K562 (cell line): Measurements from ENCODE around the gene SRBD1. TPM values are rescaled to one million over a fixed set of nuclear protein-coding genes. Genes with fewer than 3 reads are reported as not detected.

Experiments
- ATAC-seq: fragments of 200-7000 bp; cut with Tn5 transposase; 3 replicates; pipeline ENCODE4 v1.9.1; 2020; ENCODE audit warnings: moderate library complexity
- BruUV-seq: library from RNA; stranded (reverse); fragments of 400-500 nt; replicated peaks from 2 replicates; lab custom pipeline; 2021; lab: Mats Ljungman, UMichigan
- CTCF ChIA-PET: fragments of 300-600 bp; formaldehyde crosslinking; extraction: SDS; loops from one replicate; lab custom pipeline; 2021; ENCODE audit warnings: low intra/inter-chr PET ratio; lab: Yijun Ruan, JAX
- POLR2A ChIA-PET: fragments of 300-600, 350-650 bp; sonication (Branson Sonifier 250); formaldehyde crosslinking; extraction: SDS; loops from one replicate; lab custom pipeline; 2021; ENCODE audit warnings: antibody characterized with exemption, inconsistent platforms; lab: Yijun Ruan, JAX
- DNase-seq, 4 experiments: peaks; one replicate each; pipeline versions ENCODE4 v3.0.0 to v3.0.0-alpha.2; 2011 to 2018; ENCODE audit warnings: low spot score in 3 of 4, mixed read lengths in 3 of 4; ENCODE audit errors: extremely low read depth in 1 of 4
- FAIRE-seq: peaks from 2 replicates; lab custom pipeline; 2011; peaks lifted over from hg19 to GRCh38; lab: Jason Lieb, UNC
- H2AFZ ChIP-seq: 2 replicates; pipeline ENCODE4 v1.6.0; 2011; ENCODE audit warnings: low read depth, low read length, control low read depth, inconsistent platforms
- H3K27ac ChIP-seq: fragments of 200-600 bp; 3 replicates; pipeline ENCODE4 v1.8.0; 2011; ENCODE audit warnings: low read depth, mild to moderate bottlenecking, control low read depth, inconsistent platforms, low read length, moderate library complexity, mixed read lengths; ENCODE audit errors: extremely low read depth
- H3K27me3 ChIP-seq, 2 experiments: fragments of 300-600 bp in 1 of 2; 2 replicates in 1 of 2; 3 replicates in 1 of 2; pipeline versions ENCODE4 v1.6.0 to v1.8.0; 2011; ENCODE audit warnings: inconsistent platforms in 2 of 2, low read length in 2 of 2, mild to moderate bottlenecking in 1 of 2, mixed read lengths in 1 of 2, moderate library complexity in 1 of 2; ENCODE audit not compliant: control insufficient read depth in 2 of 2, insufficient read depth in 2 of 2
- H3K36me3 ChIP-seq: fragments of 300-600 bp; 3 replicates; pipeline ENCODE4 v1.8.0; 2011; ENCODE audit warnings: mild to moderate bottlenecking, low read length, inconsistent platforms; ENCODE audit not compliant: control insufficient read depth, insufficient read depth
- H3K4me1 ChIP-seq, 2 experiments: fragments of 200-600 bp in 1 of 2; replicated peaks in 1 of 2; 2 replicates in 1 of 2; 3 replicates in 1 of 2; pipeline versions ENCODE4 v1.5.1 to v1.8.0; 2011; ENCODE audit warnings: inconsistent platforms in 2 of 2, low read length in 2 of 2, mild to moderate bottlenecking in 1 of 2, mixed read lengths in 1 of 2, moderate library complexity in 1 of 2; ENCODE audit not compliant: control insufficient read depth in 2 of 2, insufficient read depth in 2 of 2
- H3K4me2 ChIP-seq: 2 replicates; pipeline ENCODE4 v1.6.1; 2011; ENCODE audit warnings: low read length, control low read depth, inconsistent platforms, mixed read lengths; ENCODE audit not compliant: insufficient read depth
- H3K4me3 ChIP-seq: fragments of 200-600 bp; sonication (generic), shearing (Covaris generic); 2 replicates; pipeline ENCODE4 v1.5.1; 2016; ENCODE audit warnings: control low read depth, inconsistent platforms
- H3K79me2 ChIP-seq: fragments of 200-600 bp; 3 replicates; pipeline ENCODE4 v1.8.0; 2011; ENCODE audit warnings: low read length, inconsistent platforms; ENCODE audit not compliant: control insufficient read depth, insufficient read depth
- H3K9ac ChIP-seq, 2 experiments: 2 replicates each; pipeline versions ENCODE4 v1.6.0 to v1.6.1; 2011; ENCODE audit warnings: low read depth in 2 of 2, low read length in 2 of 2, control low read depth in 1 of 2, inconsistent platforms in 1 of 2, mild to moderate bottlenecking in 1 of 2, mixed read lengths in 1 of 2; ENCODE audit not compliant: insufficient read depth in 1 of 2
- H3K9me1 ChIP-seq: one replicate; pipeline ENCODE4 v1.6.0; 2011; ENCODE audit warnings: inconsistent platforms, mild to moderate bottlenecking, low read length, moderate library complexity; ENCODE audit not compliant: control insufficient read depth, insufficient read depth
- H3K9me3 ChIP-seq: replicated peaks from 2 replicates; pipeline ENCODE4 v1.5.1; 2011; ENCODE audit warnings: low read depth, low read length, inconsistent platforms; ENCODE audit not compliant: control insufficient read depth, insufficient read depth
- H4K20me1 ChIP-seq: replicated peaks from 2 replicates; pipeline ENCODE4 v1.6.1; 2011; ENCODE audit warnings: low read length, inconsistent platforms, mixed read lengths; ENCODE audit not compliant: control insufficient read depth, insufficient read depth
- BHLHE40 ChIP-seq: IDR thresholded peaks from 2 replicates; pipeline ENCODE4 v1.6.1; 2011; ENCODE audit warnings: low read length, improper control_type of control experiment
- CREB3L1 ChIP-seq: fragments of 450-650 bp; IDR thresholded peaks from 2 replicates; pipeline ENCODE4 v1.6.1; 2014; ENCODE audit warnings: low read depth, mild to moderate bottlenecking, moderate library complexity, borderline replicate concordance
- DLX4 ChIP-seq: fragments of 250-450 bp; sonication (Bioruptor Pico); IDR thresholded peaks from 2 replicates; pipeline ENCODE4 v1.6.1; 2021; ENCODE audit warnings: mild to moderate bottlenecking
- GTF2A2 ChIP-seq: IDR thresholded peaks from 2 replicates; pipeline ENCODE4 v1.6.1; 2016; ENCODE audit warnings: mild to moderate bottlenecking, missing genetic modification characterization, missing compliant biosample characterization
- JUND ChIP-seq, 2 experiments: IDR thresholded peaks; 2 replicates in 1 of 2; 3 replicates in 1 of 2; pipeline ENCODE4 v1.6.1; 2011; ENCODE audit warnings: borderline replicate concordance in 2 of 2, low read depth in 2 of 2, low read length in 2 of 2, improper control_type of control experiment in 1 of 2, missing biosample characterization in 1 of 2, missing genetic modification characterization in 1 of 2, missing genetic modification reagents in 1 of 2
- KDM2B ChIP-seq: fragments of 250-450 bp; sonication (Bioruptor Pico); IDR thresholded peaks from 2 replicates; pipeline ENCODE4 v1.8.0; 2021; ENCODE audit warnings: mild to moderate bottlenecking, moderate library complexity
- MEF2D ChIP-seq: conservative IDR thresholded peaks from 2 replicates; pipeline ENCODE4 v1.6.1; 2016; ENCODE audit warnings: low read depth, missing genetic modification characterization, missing compliant biosample characterization
- NFIX ChIP-seq: fragments of 250-450 bp; sonication (Bioruptor Pico); IDR thresholded peaks from 2 replicates; pipeline ENCODE4 v1.4.0; 2020; ENCODE audit warnings: low read depth, mild to moderate bottlenecking, moderate library complexity
- NUFIP1 ChIP-seq: fragments of 450-650 bp; IDR thresholded peaks from 2 replicates; pipeline ENCODE4 v1.6.1; 2018; ENCODE audit not compliant: partially characterized antibody
- PCBP1 ChIP-seq: fragments of 200-400 bp; formaldehyde crosslinking; IDR thresholded peaks from 2 replicates; pipeline ENCODE4 v1.6.1; 2018; ENCODE audit warnings: mild to moderate bottlenecking, low read depth, low read length; ENCODE audit not compliant: poor library complexity, severe bottlenecking
- SMARCC2 ChIP-seq: fragments of 450-650 bp; IDR thresholded peaks from 2 replicates; pipeline ENCODE4 v1.6.1; 2017; ENCODE audit warnings: antibody characterized with exemption, moderate library complexity, mild to moderate bottlenecking, low read depth
- SNAPC5 ChIP-seq: fragments of 250-450 bp; sonication (Bioruptor Pico); IDR thresholded peaks from 2 replicates; pipeline ENCODE4 v1.8.0; 2021; ENCODE audit warnings: moderate library complexity, mild to moderate bottlenecking, inconsistent platforms
- THRAP3 ChIP-seq: fragments of 450-650 bp; IDR thresholded peaks from 2 replicates; pipeline ENCODE4 v1.6.1; 2016; ENCODE audit warnings: mild to moderate bottlenecking, inconsistent platforms, borderline replicate concordance
- ZBTB9 ChIP-seq: fragments of 450-650 bp; formaldehyde crosslinking; IDR thresholded peaks from 2 replicates; pipeline ENCODE4 v1.4.0; 2020; ENCODE audit warnings: mild to moderate bottlenecking, moderate library complexity
- ZFP1 ChIP-seq: fragments of 450-650 bp; formaldehyde crosslinking; IDR thresholded peaks from 2 replicates; pipeline ENCODE4 v1.4.0; 2020; ENCODE audit warnings: mild to moderate bottlenecking, mixed read lengths
- ZNF217 ChIP-seq: sonication (generic); formaldehyde crosslinking; IDR thresholded peaks from 2 replicates; pipeline ENCODE4 v1.8.0; 2022; ENCODE audit warnings: mild to moderate bottlenecking, missing genetic modification reagents
- ZNF57 ChIP-seq: fragments of 450-650 bp; formaldehyde crosslinking; IDR thresholded peaks from 2 replicates; pipeline ENCODE4 v1.4.0; 2020; ENCODE audit warnings: mild to moderate bottlenecking, moderate library complexity
- ZNF707 ChIP-seq: fragments of 250-450 bp; sonication (Bioruptor Pico); conservative IDR thresholded peaks from 2 replicates; pipeline ENCODE4 v1.8.0; 2022; ENCODE audit warnings: inconsistent platforms, mild to moderate bottlenecking, moderate library complexity
- ZNF785 ChIP-seq: fragments of 250-450 bp; sonication (Bioruptor Pico); IDR thresholded peaks from 2 replicates; pipeline ENCODE4 v1.4.0; 2020; ENCODE audit warnings: mild to moderate bottlenecking
- ZZZ3 ChIP-seq: fragments of 450-650 bp; IDR thresholded peaks from 2 replicates; pipeline ENCODE4 v1.6.1; 2016; ENCODE audit warnings: antibody characterized with exemption, mild to moderate bottlenecking, moderate library complexity
- WGBS: fragments of 100-300 bp; shearing (Covaris generic); methylation state at CpG from one replicate; pipeline ENCODE4 v1.1.6; 2016; ENCODE audit warnings: low coverage, mixed read lengths; ENCODE audit not compliant: insufficient coverage; ENCODE audit errors: missing lambda C conversion rate; 5-methylcytosine and 5-hydroxymethylcytosine counted together
- in situ Hi-C: fragments of 300-500 bp; cut with MboI; formaldehyde crosslinking; loops from 4 replicates; pipeline ENCODE4 v1.15.0; 2018; ENCODE audit warnings: inconsistent platforms, mixed read lengths
- intact Hi-C: fragments of 100-400 bp; cut with micrococcal nuclease; formaldehyde crosslinking; loops from 2 replicates; pipeline ENCODE4 v1.14.2; 2022
- polyA plus RNA-seq, 8 experiments: library from polyadenylated mRNA; depleted of rRNA in 4 of 8; stranded (reverse) in 5 of 8; unstranded in 3 of 8; fragments of >200 nt; fragmentation: Nextera tagmentation in 2 of 8; fragmentation: Illumina TruSeq in 1 of 8; extraction: Ambion mirVana in 2 of 8; extraction: Trizol in 1 of 8; gene quantifications; 2 replicates each; pipeline versions ENCODE4 v1.2.1 to v1.2.3, GENCODE V29; 2011 to 2014; ENCODE audit warnings: inconsistent platforms in 1 of 8, missing spikeins in 1 of 8
- total RNA-seq, 7 experiments: library from RNA; depleted of rRNA in 6 of 7; stranded (reverse); fragments of >200 nt in 6 of 7; fragmentation: Illumina TruSeq in 2 of 7; extraction: Trizol in 2 of 7; gene quantifications; 2 replicates each; pipeline versions ENCODE4 v1.2.1 to v1.2.3, GENCODE V29; 2011 to 2021; ENCODE audit warnings: low replicate concordance in 1 of 7

The SRBD1 gene
- total and polyA plus RNA-seq, 9 of the 15 experiments (the other 6 are each of a cell fraction or from before 2014, with no cell fraction given) = 6.9 to 23.2 (median 14.7) TPM

- TF ChIP-seq THRAP3 (no peak), NUFIP1 (no peak)
Observed at GRCh38 chr2:45497355-45497754, 113.7 kb downstream of the SRBD1 start (continued).

GRCh38 chr2:45496869-45497268 lies 114.2 kb downstream of the SRBD1 start:
- Histone ChIP-seq H3K4me3 (no peak overlapping the region), H3K9ac (no peak overlapping the region), H3K4me1 (no peaks in the 10 kb centered on the region), H3K36me3 (no peaks in the 10 kb centered on the region), H3K79me2 (no peaks in the 10 kb centered on the region), H3K27me3 (no peaks in the 10 kb centered on the region), H4K20me1 (no peaks in the 10 kb centered on the region; the same call in 1 of the 2 replicates), H3K27ac (no peak overlapping the region), H3K9me1 (no peaks in the 10 kb centered on the region), H3K4me2 (no peak overlapping the region), H2AFZ (no peak overlapping the region), H3K9me3 (no peaks in the 10 kb centered on the region)
- intact Hi-C loops (loop anchor here (10.0 kb wide), 1 partner anchor 162 kb away; no protein-coding TSS in a partner anchor), in situ Hi-C loops (no loop called here)
- no TSS peak for BruUV-seq
- DNase-seq (no peak), ATAC-seq (peak; percentile 47), FAIRE-seq (no peak)
- ChIA-PET POLR2A (interaction anchor here (1.2 kb wide), 1 partner anchor 32 kb away, joined by 4 read pairs; no protein-coding TSS in a partner anchor), CTCF (no interaction called here)
- 3% methylated on average over 2 of the region's 2 CpGs for WGBS
- TF ChIP-seq ZNF57 (no peak), BHLHE40 (no peak), ZBTB9 (CRISPR knock-in tag) (no peak), JUND (IDR thresholded peaks at IDR 0.05; ENCODE audit: borderline replicate concordance, low read depth, low read length) (no peak), JUND (tag; IDR thresholded peaks at IDR 0.05; ENCODE audit: borderline replicate concordance, low read depth, low read length) (no peak), GTF2A2 (no peak), ZFP1 (CRISPR knock-in tag) (no peak), ZNF217 (CRISPR knock-in tag) (no peak), PCBP1 (no peak), KDM2B (no peak), SMARCC2 (no peak), ZNF707 (CRISPR knock-in tag) (no peak), SNAPC5 (CRISPR knock-in tag) (no peak), ZZZ3 (no peak), ZNF785 (CRISPR knock-in tag) (no peak), MEF2D (tag) (no peak), CREB3L1 (no peak), DLX4 (CRISPR knock-in tag) (no peak), NFIX (no peak)
